Measurements from ENCODE around the gene UFL1. TPM values are rescaled to one million over a fixed set of nuclear protein-coding genes. Genes with fewer than 3 reads are reported as not detected.

The UFL1 gene
- total RNA-seq, 1 experiment from 2014 or later: 13.9 TPM

DNA sequence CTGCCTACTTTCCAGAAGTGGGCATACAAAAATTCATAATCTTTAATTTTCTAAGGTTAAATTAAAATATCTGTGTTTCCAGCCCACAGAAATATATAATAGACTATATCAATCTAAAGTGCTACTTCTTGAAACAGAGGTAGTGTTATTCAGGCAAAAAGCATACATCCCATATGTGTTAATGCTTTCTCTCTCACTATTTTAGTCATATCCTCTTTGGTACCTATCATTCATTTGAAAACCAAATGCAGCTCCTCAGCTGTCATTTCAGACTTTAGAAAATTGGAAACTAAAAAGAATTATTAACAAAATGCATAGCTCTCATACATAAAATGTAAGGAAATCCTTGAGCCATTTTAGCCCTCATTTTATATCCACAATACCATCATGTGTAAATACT is 42.2 kb downstream of the UFL1 start:
- in situ Hi-C loops (cut with HindIII; ENCODE audit: low sequenced_read_pairs): no loop called here
- no peak for DNase-seq (ENCODE audit: low spot score)

DNA sequence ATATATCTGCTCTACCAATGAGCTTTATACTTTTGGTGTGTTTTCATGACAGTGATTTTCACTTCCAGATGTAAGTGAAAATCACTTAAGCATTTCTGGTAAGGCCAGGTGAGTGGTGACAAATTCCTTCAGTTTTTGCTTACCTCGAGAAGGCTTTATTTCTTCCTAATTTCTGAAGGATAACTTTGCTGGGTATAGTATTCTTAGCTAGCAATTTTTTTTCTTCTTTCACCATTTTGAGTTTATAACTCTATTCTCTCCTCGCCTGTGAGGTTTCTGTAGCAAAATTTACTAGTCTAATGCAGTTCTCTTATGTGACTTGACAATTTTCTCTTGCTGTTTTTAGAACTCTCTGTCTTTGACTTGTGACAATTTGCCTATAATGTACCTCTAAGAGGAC is 48.4 kb downstream of the UFL1 start:
- in situ Hi-C loops (cut with HindIII; ENCODE audit: low sequenced_read_pairs): no loop called here

DNA sequence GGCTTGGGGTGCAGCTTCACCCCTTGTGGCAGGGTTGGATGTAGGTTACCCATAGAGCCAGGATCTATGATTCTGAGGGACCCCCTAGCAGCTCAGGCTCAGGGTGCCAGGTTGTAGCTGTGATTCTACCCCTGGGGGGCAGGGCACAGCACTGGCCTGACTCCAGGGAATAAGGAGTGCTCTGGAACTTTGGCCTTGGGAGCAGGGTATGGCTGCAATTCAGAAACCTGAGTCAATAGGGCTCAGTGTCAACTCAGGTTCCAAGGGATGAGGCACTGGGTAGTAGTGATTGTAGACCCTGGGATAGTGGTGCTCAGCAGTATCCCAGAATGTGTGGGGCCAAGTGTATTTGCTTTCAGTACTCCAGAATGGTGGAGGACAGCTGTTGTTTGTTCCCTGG is 49.9 kb downstream of the UFL1 start:
- DNase-seq (ENCODE audit: low spot score): no peak
- in situ Hi-C loops (cut with HindIII; ENCODE audit: low sequenced_read_pairs): no loop called here

More for the DNA sequence above, 48.4 kb downstream of the UFL1 start:
- no peak for DNase-seq (ENCODE audit: low spot score)

DNA sequence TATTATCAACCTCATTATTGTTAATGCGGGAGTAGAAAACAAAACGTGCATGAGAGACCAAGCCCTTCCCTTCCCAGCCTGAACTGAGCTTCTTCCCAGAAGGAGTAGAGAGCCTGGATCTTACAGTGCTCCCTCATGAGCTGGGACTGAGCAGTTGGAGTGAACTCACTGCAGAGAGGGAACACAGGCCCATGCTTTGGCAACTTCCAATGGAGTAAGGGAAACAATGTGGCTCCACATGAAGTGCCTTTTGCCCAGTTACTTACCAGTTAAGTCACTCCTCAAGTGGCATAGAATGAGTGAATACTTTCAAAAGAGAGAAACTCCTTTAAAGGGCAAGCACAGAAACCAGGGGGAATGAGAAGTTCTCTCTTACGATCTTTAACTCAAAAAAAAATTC is 53.8 kb downstream of the UFL1 start:
- peak; percentile 23 for DNase-seq (ENCODE audit: low spot score)

DNA sequence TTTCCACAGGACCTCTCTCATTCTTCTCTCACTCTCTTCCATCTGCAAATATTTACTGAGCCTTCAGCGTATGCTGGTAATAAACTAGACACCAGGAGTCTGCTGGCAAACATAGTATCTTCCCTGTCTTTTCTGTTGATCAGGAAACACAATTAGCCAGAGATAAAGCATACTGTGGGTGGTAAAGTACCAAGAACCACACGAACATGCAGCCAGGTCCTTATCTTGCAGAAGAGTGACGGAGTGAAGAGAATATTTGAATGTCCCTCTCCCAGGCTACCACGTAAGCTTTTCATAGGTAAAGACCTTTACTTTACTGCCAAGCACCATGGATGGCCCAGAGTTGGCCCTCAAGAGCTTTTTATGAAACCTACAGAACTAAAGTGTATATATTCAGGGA is 54.6 kb downstream of the UFL1 start:
- in situ Hi-C loops (cut with HindIII; ENCODE audit: low sequenced_read_pairs): no loop called here
- DNase-seq (ENCODE audit: low spot score): no peak

More for the DNA sequence above, 53.8 kb downstream of the UFL1 start:
- in situ Hi-C loops (cut with HindIII; ENCODE audit: low sequenced_read_pairs): no loop called here

DNA sequence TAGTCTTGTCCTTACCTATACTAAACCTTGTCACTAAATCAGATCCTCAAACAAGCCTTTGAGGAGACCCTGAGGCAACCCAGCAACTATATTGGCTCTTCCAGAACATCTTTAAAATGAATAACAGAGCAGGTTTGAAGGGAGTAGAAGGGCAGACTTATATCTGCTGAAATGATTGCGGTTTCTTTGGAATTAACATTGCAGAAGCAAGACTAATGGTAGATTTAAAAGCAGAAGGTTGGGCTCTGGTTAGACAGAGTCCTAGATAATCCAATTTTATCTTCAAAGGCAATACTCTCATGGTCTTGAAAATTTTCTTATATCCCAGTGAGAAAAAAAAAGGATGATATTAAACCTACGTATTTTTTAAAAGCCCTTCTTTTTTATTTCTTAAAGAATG is 60.4 kb downstream of the UFL1 start:
- in situ Hi-C loops (cut with HindIII; ENCODE audit: low sequenced_read_pairs): no loop called here
- DNase-seq (ENCODE audit: low spot score): no peak

DNA sequence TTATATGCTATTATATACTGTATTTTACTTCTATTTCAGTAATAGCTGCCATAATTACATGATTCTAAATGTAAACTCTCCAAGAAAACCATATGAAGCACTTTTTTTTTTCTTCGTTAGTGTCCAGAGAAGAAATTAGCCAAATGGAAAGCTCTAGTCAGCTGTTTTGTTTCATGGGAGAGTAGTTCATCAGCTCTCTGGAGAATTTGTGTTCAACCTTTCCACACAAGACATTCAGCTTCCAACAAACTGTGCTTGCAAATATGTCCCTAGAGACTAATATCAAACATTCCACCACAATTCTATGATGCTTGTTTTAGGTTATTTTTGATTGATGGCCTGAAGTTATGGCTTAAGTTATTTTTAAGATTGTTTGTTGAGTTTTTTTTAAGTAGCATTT is 60.8 kb downstream of the UFL1 start:
- in situ Hi-C loops (cut with HindIII; ENCODE audit: low sequenced_read_pairs): no loop called here

DNA sequence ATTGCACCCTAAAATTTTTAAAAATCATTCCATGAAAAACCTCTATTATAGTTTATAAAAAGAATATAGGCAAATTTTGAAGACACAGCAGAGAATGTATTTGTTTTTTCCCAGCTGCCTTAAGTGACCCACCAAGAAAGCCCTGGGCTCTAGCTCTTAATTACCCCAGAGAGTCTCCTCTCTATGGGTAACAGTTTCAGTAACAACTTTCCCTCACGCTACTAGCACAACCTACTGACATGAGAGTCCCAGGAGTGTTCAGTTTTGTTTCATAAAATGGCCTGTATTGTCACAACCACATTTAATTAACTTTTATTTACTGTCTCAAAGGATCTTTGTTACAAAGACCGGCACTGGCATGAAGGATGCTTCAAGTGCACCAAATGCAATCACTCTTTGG is 82.8 kb downstream of the UFL1 start:
- no peak for DNase-seq (ENCODE audit: low spot score)

More for the DNA sequence above, 60.8 kb downstream of the UFL1 start:
- no peak for DNase-seq (ENCODE audit: low spot score)

More for the DNA sequence above, 82.8 kb downstream of the UFL1 start:
- in situ Hi-C loops (cut with HindIII; ENCODE audit: low sequenced_read_pairs): no loop called here

Other genes starting within 250 kb of the UFL1 start
- gene FHL5, start 41.3 kb downstream of the UFL1 start, total RNA-seq (2014; rRNA removed; shearing (Covaris generic)): not detected in 2 replicates

Data from G401 (cell line).